KOPT-K1 (cell line): ENCODE data around the gene PRKCB.

Experiments
- H3K27ac ChIP-seq: fragments of 200-600 bp; sonication (generic); 2 replicates; pipeline ENCODE4 v1.5.1; 2016; ENCODE audit warnings: antibody characterized with exemption, mild to moderate bottlenecking, low read depth, low read length; ENCODE audit not compliant: poor library complexity, severe bottlenecking
- H3K36me3 ChIP-seq: fragments of 200-600 bp; sonication (generic); 2 replicates; pipeline ENCODE4 v1.5.1; 2017; ENCODE audit warnings: antibody characterized with exemption, mild to moderate bottlenecking, low read length, moderate library complexity; ENCODE audit not compliant: insufficient read depth
- H3K9me3 ChIP-seq: fragments of 200-600 bp; sonication (generic); 2 replicates; pipeline ENCODE4 v1.5.1; 2017; ENCODE audit warnings: antibody characterized with exemption, low read length, mild to moderate bottlenecking; ENCODE audit not compliant: insufficient read depth, poor library complexity, severe bottlenecking

The PRKCB gene

GRCh38 chr16:23848958-23849357 is 13.2 kb downstream of the PRKCB start:
- Histone ChIP-seq H3K9me3 (peaks cover 12% of the 10 kb centered on the region), H3K27ac (peak overlapping the region; percentile 50), H3K36me3 (peaks cover 14% of the 10 kb centered on the region)

- Histone ChIP-seq H3K9me3 (peaks cover 12% of the 10 kb centered on the region), H3K27ac (no peak overlapping the region), H3K36me3 (no peaks in the 10 kb centered on the region)
Observed at GRCh38 chr16:23852794-23853562, 17.2 kb downstream of the PRKCB start.

GRCh38 chr16:23855010-23855409 is 19.2 kb downstream of the PRKCB start:
- Histone ChIP-seq H3K27ac (no peak overlapping the region), H3K36me3 (no peaks in the 10 kb centered on the region), H3K9me3 (peaks cover 12% of the 10 kb centered on the region)

- Histone ChIP-seq H3K9me3 (peaks cover 8% of the 10 kb centered on the region), H3K36me3 (no peaks in the 10 kb centered on the region), H3K27ac (no peak overlapping the region)
Observed at GRCh38 chr16:23856251-23856709, 20.5 kb downstream of the PRKCB start.

GRCh38 chr16:23857256-23857880 is 21.6 kb downstream of the PRKCB start:
- H3K27ac ChIP-seq = no peak overlapping the region
- H3K36me3 ChIP-seq = no peaks in the 10 kb centered on the region
- H3K9me3 ChIP-seq = no peaks in the 10 kb centered on the region

GRCh38 chr16:23857881-23858269 is 22.1 kb downstream of the PRKCB start:
- H3K36me3 ChIP-seq = no peaks in the 10 kb centered on the region
- no peaks in the 10 kb centered on the region for H3K9me3 ChIP-seq
- no peak overlapping the region for H3K27ac ChIP-seq

- H3K9me3 ChIP-seq = no peaks in the 10 kb centered on the region
- no peaks in the 10 kb centered on the region for H3K36me3 ChIP-seq
- no peak overlapping the region for H3K27ac ChIP-seq
Observed at GRCh38 chr16:23858542-23858941, 22.8 kb downstream of the PRKCB start.

GRCh38 chr16:23859713-23860269 is 24.0 kb downstream of the PRKCB start:
- no peaks in the 10 kb centered on the region for H3K36me3 ChIP-seq
- no peaks in the 10 kb centered on the region for H3K9me3 ChIP-seq
- H3K27ac ChIP-seq = peak overlapping the region; percentile 28

- H3K36me3 ChIP-seq = no peaks in the 10 kb centered on the region
- H3K27ac ChIP-seq = peak overlapping the region; percentile 42
- H3K9me3 ChIP-seq = no peaks in the 10 kb centered on the region
Observed at GRCh38 chr16:23861874-23862273, 26.1 kb downstream of the PRKCB start.

- no peaks in the 10 kb centered on the region for H3K36me3 ChIP-seq
- H3K9me3 ChIP-seq = no peaks in the 10 kb centered on the region
- peak overlapping the region; percentile 42 for H3K27ac ChIP-seq
Observed at GRCh38 chr16:23862556-23862955, 26.8 kb downstream of the PRKCB start.

GRCh38 chr16:23863511-23864422 is 28.0 kb downstream of the PRKCB start:
- no peaks in the 10 kb centered on the region for H3K9me3 ChIP-seq
- H3K36me3 ChIP-seq = no peaks in the 10 kb centered on the region
- H3K27ac ChIP-seq = peak overlapping the region; percentile 85

- Histone ChIP-seq H3K9me3 (no peaks in the 10 kb centered on the region), H3K27ac (peak overlapping the region; percentile 33), H3K36me3 (no peaks in the 10 kb centered on the region)
Observed at GRCh38 chr16:23865853-23866252, 30.1 kb downstream of the PRKCB start.

- no peaks in the 10 kb centered on the region for H3K9me3 ChIP-seq
- peak overlapping the region; percentile 33 for H3K27ac ChIP-seq
- no peaks in the 10 kb centered on the region for H3K36me3 ChIP-seq
Observed at GRCh38 chr16:23866621-23867020, 30.8 kb downstream of the PRKCB start.

- Histone ChIP-seq H3K9me3 (no peaks in the 10 kb centered on the region), H3K27ac (peak overlapping the region; percentile 37), H3K36me3 (no peaks in the 10 kb centered on the region)
Observed at GRCh38 chr16:23867566-23867965, 31.8 kb downstream of the PRKCB start.

GRCh38 chr16:23868136-23868535 is 32.4 kb downstream of the PRKCB start:
- no peaks in the 10 kb centered on the region for H3K36me3 ChIP-seq
- H3K27ac ChIP-seq = peak overlapping the region; percentile 37
- no peaks in the 10 kb centered on the region for H3K9me3 ChIP-seq
